AML-193 (cell line): ENCODE results near the gene MIDN.
A peak's percentile ranks its signal among the peaks of the same experiment; 100 is the strongest.

Experiments
- DNase-seq, 2 experiments: peaks; one replicate each; lab custom pipeline; 2025; lab: John Stamatoyannopoulos, UW

MIDN gene

GRCh38 chr19:1270854-1271527, 22.6 kb downstream of the MIDN start:
- no peak for DNase-seq

GRCh38 chr19:1271528-1272422, 23.4 kb downstream of the MIDN start:
- no peak for DNase-seq

- no peak for DNase-seq
Observed at GRCh38 chr19:1272423-1273262, 24.3 kb downstream of the MIDN start.

GRCh38 chr19:1273263-1274041, 25.1 kb downstream of the MIDN start:
- DNase-seq, result no peak

GRCh38 chr19:1274081-1274851, 25.9 kb downstream of the MIDN start:
- DNase-seq, result no peak

GRCh38 chr19:1274852-1275259, 26.5 kb downstream of the MIDN start:
- no peak for DNase-seq

- peak; percentile 92 to 93 for DNase-seq
Observed at GRCh38 chr19:1275260-1275975, 27.0 kb downstream of the MIDN start, which contains the start of gene FAM174C. FAM174C (plus strand) TSS chr19:1275530; CDS start chr19:1275550, 20 bp downstream.

- DNase-seq, result no peak
Observed at GRCh38 chr19:1275976-1276627, 27.7 kb downstream of the MIDN start.

- no peak for DNase-seq
Observed at GRCh38 chr19:1276628-1277022, 28.2 kb downstream of the MIDN start.

- DNase-seq, result no peak
Observed at GRCh38 chr19:1277061-1277460, 28.7 kb downstream of the MIDN start.

- DNase-seq, result no peak
Observed at GRCh38 chr19:1278074-1278473, 29.7 kb downstream of the MIDN start.

GRCh38 chr19:1278713-1279660, 30.6 kb downstream of the MIDN start:
- no peak for DNase-seq

GRCh38 chr19:1279782-1280341, 31.5 kb downstream of the MIDN start:
- DNase-seq, result peak; percentile 56 to 67

- no peak for DNase-seq
Observed at GRCh38 chr19:1280636-1281568, 32.5 kb downstream of the MIDN start.

GRCh38 chr19:1281569-1282287, 33.3 kb downstream of the MIDN start:
- DNase-seq, result no peak

GRCh38 chr19:1282588-1283206, 34.3 kb downstream of the MIDN start:
- no peak for DNase-seq
